H9 (cell line): Measurements from ENCODE around the gene GHITM. TPM values are rescaled to one million over a fixed set of nuclear protein-coding genes. Genes with fewer than 3 reads are reported as not detected.

ENCODE experiments used
- DNase-seq: peaks from one replicate; pipeline ENCODE4 v3.0.0-alpha.2; 2017
- H2AFZ ChIP-seq: one replicate; pipeline ENCODE4 v1.6.1; 2013; ENCODE audit warnings: mild to moderate bottlenecking, low read length, control low read depth, moderate library complexity
- H2AK5ac ChIP-seq: 2 replicates; pipeline ENCODE4 v1.6.1; 2013; ENCODE audit warnings: low read length, control low read depth, mixed read lengths; ENCODE audit not compliant: insufficient read length
- H2BK120ac ChIP-seq: one replicate; pipeline ENCODE4 v1.6.1; 2013; ENCODE audit warnings: low read depth, mild to moderate bottlenecking, low read length, control low read depth, inconsistent platforms; ENCODE audit not compliant: poor library complexity, severe bottlenecking
- H2BK12ac ChIP-seq: 2 replicates; pipeline ENCODE4 v1.6.1; 2013; ENCODE audit warnings: low read length, control low read depth, mixed read lengths, low read depth; ENCODE audit not compliant: insufficient read length
- H2BK15ac ChIP-seq: 2 replicates; pipeline ENCODE4 v1.6.1; 2013; ENCODE audit warnings: low read depth, low read length, control low read depth
- H2BK20ac ChIP-seq: one replicate; pipeline ENCODE4 v1.6.1; 2013; ENCODE audit warnings: low read depth, mild to moderate bottlenecking, low read length, control low read depth, inconsistent platforms; ENCODE audit not compliant: poor library complexity, severe bottlenecking
- H2BK5ac ChIP-seq: 2 replicates; pipeline ENCODE4 v1.6.1; 2013; ENCODE audit warnings: low read length, control low read depth, mixed read lengths; ENCODE audit not compliant: insufficient read length
- H3K14ac ChIP-seq: 2 replicates; pipeline ENCODE4 v1.6.1; 2013; ENCODE audit warnings: low read length, control low read depth; ENCODE audit not compliant: insufficient read depth
- H3K18ac ChIP-seq: 2 replicates; pipeline ENCODE4 v1.6.1; 2013; ENCODE audit warnings: low read depth, mild to moderate bottlenecking, mixed read lengths, low read length, control low read depth; ENCODE audit not compliant: insufficient read length
- H3K23ac ChIP-seq: 2 replicates; pipeline ENCODE4 v1.6.1; 2013; ENCODE audit warnings: low read length, control low read depth, mixed read lengths, low read depth; ENCODE audit not compliant: insufficient read length
- H3K23me2 ChIP-seq: 2 replicates; pipeline ENCODE4 v1.6.1; 2013; ENCODE audit warnings: low read depth, mild to moderate bottlenecking, mixed read lengths, low read length, control low read depth; ENCODE audit not compliant: insufficient read length, poor library complexity, severe bottlenecking
- H3K27ac ChIP-seq: 2 replicates; pipeline ENCODE4 v1.5.1; 2013; ENCODE audit warnings: low read length, control low read depth, mixed read lengths, low read depth; ENCODE audit not compliant: insufficient read length
- H3K27me3 ChIP-seq: 2 replicates; pipeline ENCODE4 v1.6.1; 2013; ENCODE audit warnings: low read length, control low read depth, inconsistent platforms; ENCODE audit not compliant: insufficient read depth
- H3K4ac ChIP-seq: 2 replicates; pipeline ENCODE4 v1.6.1; 2013; ENCODE audit warnings: low read depth, mild to moderate bottlenecking, control low read depth, inconsistent platforms, low read length, moderate library complexity
- H3K4me1 ChIP-seq: 2 replicates; pipeline ENCODE4 v1.6.1; 2013; ENCODE audit warnings: low read length, control low read depth, inconsistent platforms; ENCODE audit not compliant: insufficient read depth
- H3K4me2 ChIP-seq: 2 replicates; pipeline ENCODE4 v1.6.1; 2013; ENCODE audit warnings: low read length, control low read depth, mixed read lengths; ENCODE audit not compliant: insufficient read length, insufficient read depth
- H3K56ac ChIP-seq: 2 replicates; pipeline ENCODE4 v1.6.1; 2013; ENCODE audit warnings: low read depth, mild to moderate bottlenecking, mixed read lengths, low read length, control low read depth; ENCODE audit not compliant: insufficient read length
- H3K79me1 ChIP-seq: 2 replicates; pipeline ENCODE4 v1.6.1; 2013; ENCODE audit warnings: low read depth, mild to moderate bottlenecking, moderate library complexity, low read length, control low read depth, inconsistent platforms; ENCODE audit not compliant: insufficient read depth, poor library complexity, severe bottlenecking
- H3K79me2 ChIP-seq: 2 replicates; pipeline ENCODE4 v1.6.1; 2013; ENCODE audit warnings: low read length, control low read depth, inconsistent platforms; ENCODE audit not compliant: insufficient read depth
- H3K9ac ChIP-seq: 2 replicates; pipeline ENCODE4 v1.6.1; 2013; ENCODE audit warnings: low read length, control low read depth, mixed read lengths; ENCODE audit not compliant: insufficient read length; ENCODE audit errors: extremely low read depth
- H3K9me3 ChIP-seq: one replicate; pipeline ENCODE4 v1.6.1; 2013; ENCODE audit warnings: low read depth, low read length, inconsistent platforms; ENCODE audit not compliant: control insufficient read depth
- H3T11ph ChIP-seq: one replicate; pipeline ENCODE4 v1.6.1; 2013; ENCODE audit warnings: mild to moderate bottlenecking, low read length, control low read depth, inconsistent platforms
- H4K20me1 ChIP-seq: one replicate; pipeline ENCODE4 v1.6.1; 2013; ENCODE audit not compliant: control insufficient read depth, insufficient read length, insufficient read depth
- H4K5ac ChIP-seq: 2 replicates; pipeline ENCODE4 v1.6.1; 2013; ENCODE audit warnings: low read depth, mild to moderate bottlenecking, mixed read lengths, low read length, control low read depth; ENCODE audit not compliant: insufficient read length
- H4K8ac ChIP-seq: replicated peaks from 2 replicates; pipeline ENCODE4 v1.6.1; 2013; ENCODE audit warnings: low read length, control low read depth, mixed read lengths, low read depth; ENCODE audit not compliant: insufficient read length
- H4K91ac ChIP-seq: 2 replicates; pipeline ENCODE4 v1.6.1; 2013; ENCODE audit warnings: low read depth, mild to moderate bottlenecking, moderate library complexity, mixed read lengths, low read length, control low read depth; ENCODE audit not compliant: insufficient read length
- H3K27ac Mint-ChIP-seq, 3 experiments: 2 replicates in 2 of 3; 3 replicates in 1 of 3; pipeline ENCODE4 v1.8.0; 2020 to 2021; ENCODE audit warnings: mixed read lengths in 3 of 3, mild to moderate bottlenecking in 1 of 3, moderate library complexity in 1 of 3
- H3K27me3 Mint-ChIP-seq: 2 replicates; pipeline ENCODE4 v1.8.0; 2021; ENCODE audit warnings: low read depth, mild to moderate bottlenecking, moderate library complexity, mixed read lengths
- H3K36me3 Mint-ChIP-seq, 3 experiments: 2 replicates in 2 of 3; 3 replicates in 1 of 3; pipeline ENCODE4 v1.8.0; 2020 to 2021; ENCODE audit warnings: low read depth in 3 of 3, mixed read lengths in 3 of 3; ENCODE audit not compliant: insufficient read depth in 1 of 3
- H3K4me1 Mint-ChIP-seq, 2 experiments: 2 replicates each; pipeline ENCODE4 v1.8.0; 2020; ENCODE audit warnings: mixed read lengths in 2 of 2
- H3K4me3 Mint-ChIP-seq, 2 experiments: 2 replicates in 1 of 2; 3 replicates in 1 of 2; pipeline ENCODE4 v1.8.0; 2020 to 2021; ENCODE audit warnings: mild to moderate bottlenecking in 2 of 2, mixed read lengths in 2 of 2, moderate library complexity in 1 of 2
- H3K9me3 Mint-ChIP-seq, 2 experiments: 2 replicates in 1 of 2; 3 replicates in 1 of 2; pipeline ENCODE4 v1.8.0; 2020; ENCODE audit warnings: mild to moderate bottlenecking in 2 of 2, mixed read lengths in 2 of 2, moderate library complexity in 1 of 2
- CTCF ChIP-seq: fragments of 200-600 bp; sonication (generic); conservative IDR thresholded peaks from 3 replicates; pipeline ENCODE4 v1.8.0; 2021; ENCODE audit warnings: antibody characterized with exemption, mild to moderate bottlenecking
- WGBS: extraction: QIAGEN DNeasy Blood & Tissue Kit; methylation state at CpG from one replicate; pipeline ENCODE4 v1.1.7; 2013; ENCODE audit warnings: missing lambda C conversion rate, low lambda C conversion rate, mixed read lengths; ENCODE audit not compliant: insufficient read length; ENCODE audit errors: extremely low coverage; 5-methylcytosine and 5-hydroxymethylcytosine counted together
- total RNA-seq: library from RNA; stranded (reverse); gene quantifications from 2 replicates; pipeline ENCODE4 v1.2.1, GENCODE V29; 2021

Gene GHITM
- total RNA-seq, 1 experiment from 2014 or later = 95.6 TPM

GRCh38 chr10:84140036-84140379 lies 699 bp downstream of the GHITM start:
- H2AK5ac ChIP-seq = no peak overlapping the region
- no peak overlapping the region for H2BK12ac ChIP-seq
- no peak for DNase-seq
- peak overlapping the region; percentile 73; the same call in 1 of the 2 replicates for H3K14ac ChIP-seq
- no peak overlapping the region for H2AFZ ChIP-seq
- no peak overlapping the region for H3K18ac ChIP-seq
- H2BK120ac ChIP-seq = no peak overlapping the region
- H3K9me3 Mint-ChIP-seq = no peaks in the 10 kb centered on the region
- peaks cover 4% of the 10 kb centered on the region for H3K79me1 ChIP-seq
- H3K4ac ChIP-seq = no peak overlapping the region
- H3K23me2 ChIP-seq = peaks cover 5% of the 10 kb centered on the region
- H2BK5ac ChIP-seq = no peak overlapping the region
- no peak for TF ChIP-seq CTCF
- H3K27me3 ChIP-seq = no peaks in the 10 kb centered on the region
- no peak overlapping the region for H3K56ac ChIP-seq
- H3K27ac ChIP-seq = no peak overlapping the region
- peaks cover 26 to 28% of the 10 kb centered on the region in 2 experiments for H3K4me1 Mint-ChIP-seq
- peak overlapping the region; percentile 89 for H3K9ac ChIP-seq
- peaks cover 10% of the 10 kb centered on the region for H3K79me2 ChIP-seq
- no peak overlapping the region for H2BK15ac ChIP-seq
- H2BK20ac ChIP-seq = no peak overlapping the region
- H3K9me3 ChIP-seq = no peaks in the 10 kb centered on the region
- H3K23ac ChIP-seq = no peak overlapping the region
- peaks cover 6 to 26% (median 23%) of the 10 kb centered on the region in 3 experiments; a peak in 6 of 7 replicates for H3K36me3 Mint-ChIP-seq
- no peak overlapping the region for H4K5ac ChIP-seq
- no peaks in the 10 kb centered on the region; the same call in none of the 2 replicates for H3K27me3 Mint-ChIP-seq
- peaks cover 8% of the 10 kb centered on the region; the same call in 1 of the 2 replicates for H3K4me1 ChIP-seq
- H4K8ac ChIP-seq = no peak overlapping the region
- H3K4me3 Mint-ChIP-seq = peak overlapping the region; percentile 97 to 99
- peak overlapping the region; percentile 88 to 98 (median 95) for H3K27ac Mint-ChIP-seq
- no CpG with 5 or more reads among the region's 12 CpGs for WGBS
- H4K20me1 ChIP-seq = no peaks in the 10 kb centered on the region
- no peak overlapping the region for H3T11ph ChIP-seq
- H3K4me2 ChIP-seq = peak overlapping the region; percentile 89
- no peak overlapping the region for H4K91ac ChIP-seq
